ENCODE results near the gene MRPL53. TPM values are rescaled to one million over a fixed set of nuclear protein-coding genes. Genes with fewer than 3 reads are reported as not detected.

Gene MRPL53
- total and polyA plus RNA-seq, 2 of the 13 experiments (the other 11 are each of a cell fraction or from before 2014, with no cell fraction given), result 34.3 to 51.9 TPM

DNA sequence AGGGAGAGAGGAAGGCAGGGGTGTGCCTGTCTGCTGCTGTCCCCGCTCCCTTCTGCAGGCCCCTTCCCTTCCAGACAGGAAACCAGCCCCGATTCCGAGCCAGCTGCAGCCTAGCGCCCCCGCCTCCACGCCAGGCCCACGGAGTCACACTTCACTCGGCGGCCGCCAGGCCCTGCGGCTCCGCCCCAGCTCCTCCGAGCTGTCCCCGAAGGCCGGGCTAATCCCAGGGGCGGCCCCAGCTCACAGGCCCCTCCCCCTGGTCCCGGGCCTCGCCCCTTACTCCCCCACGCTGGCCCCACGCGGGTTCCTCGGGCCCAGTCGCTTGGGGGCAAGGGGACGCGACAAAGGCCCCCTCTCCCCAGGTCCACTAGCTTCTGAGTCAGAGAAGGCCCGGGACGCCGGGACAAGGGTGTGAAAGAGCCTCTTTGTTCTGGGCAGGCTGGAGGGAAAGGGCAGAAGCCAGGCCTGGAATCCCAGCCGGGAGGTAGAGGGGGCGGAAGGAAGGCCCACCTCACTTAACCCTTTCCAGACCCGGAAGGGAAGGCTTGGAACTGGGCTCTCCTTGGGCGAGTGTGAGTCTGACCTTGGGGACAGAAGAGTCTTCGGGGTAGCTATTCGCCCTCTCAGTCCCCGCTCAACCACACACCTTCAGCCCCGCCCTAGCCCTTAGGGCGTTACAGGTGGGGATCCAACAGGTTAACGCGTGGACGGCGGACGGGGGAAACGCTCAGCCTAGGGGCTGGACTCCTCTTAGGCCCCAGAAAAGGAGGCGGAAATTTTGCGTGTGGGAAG lies 31.9 kb downstream of the MRPL53 start (continued):
- TF ChIP-seq, protein P1, sequence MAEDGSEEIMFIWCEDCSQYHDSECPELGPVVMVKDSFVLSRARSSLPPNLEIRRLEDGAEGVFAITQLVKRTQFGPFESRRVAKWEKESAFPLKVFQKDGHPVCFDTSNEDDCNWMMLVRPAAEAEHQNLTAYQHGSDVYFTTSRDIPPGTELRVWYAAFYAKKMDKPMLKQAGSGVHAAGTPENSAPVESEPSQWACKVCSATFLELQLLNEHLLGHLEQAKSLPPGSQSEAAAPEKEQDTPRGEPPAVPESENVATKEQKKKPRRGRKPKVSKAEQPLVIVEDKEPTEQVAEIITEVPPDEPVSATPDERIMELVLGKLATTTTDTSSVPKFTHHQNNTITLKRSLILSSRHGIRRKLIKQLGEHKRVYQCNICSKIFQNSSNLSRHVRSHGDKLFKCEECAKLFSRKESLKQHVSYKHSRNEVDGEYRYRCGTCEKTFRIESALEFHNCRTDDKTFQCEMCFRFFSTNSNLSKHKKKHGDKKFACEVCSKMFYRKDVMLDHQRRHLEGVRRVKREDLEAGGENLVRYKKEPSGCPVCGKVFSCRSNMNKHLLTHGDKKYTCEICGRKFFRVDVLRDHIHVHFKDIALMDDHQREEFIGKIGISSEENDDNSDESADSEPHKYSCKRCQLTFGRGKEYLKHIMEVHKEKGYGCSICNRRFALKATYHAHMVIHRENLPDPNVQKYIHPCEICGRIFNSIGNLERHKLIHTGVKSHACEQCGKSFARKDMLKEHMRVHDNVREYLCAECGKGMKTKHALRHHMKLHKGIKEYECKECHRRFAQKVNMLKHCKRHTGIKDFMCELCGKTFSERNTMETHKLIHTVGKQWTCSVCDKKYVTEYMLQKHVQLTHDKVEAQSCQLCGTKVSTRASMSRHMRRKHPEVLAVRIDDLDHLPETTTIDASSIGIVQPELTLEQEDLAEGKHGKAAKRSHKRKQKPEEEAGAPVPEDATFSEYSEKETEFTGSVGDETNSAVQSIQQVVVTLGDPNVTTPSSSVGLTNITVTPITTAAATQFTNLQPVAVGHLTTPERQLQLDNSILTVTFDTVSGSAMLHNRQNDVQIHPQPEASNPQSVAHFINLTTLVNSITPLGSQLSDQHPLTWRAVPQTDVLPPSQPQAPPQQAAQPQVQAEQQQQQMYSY (CRISPR knock-in tag; IDR thresholded peaks at IDR 0.05), result peak; percentile 94
- TF ChIP-seq ZNF317 (CRISPR knock-in tag; IDR thresholded peaks at IDR 0.05), result peak; percentile 55; the same call in 1 of the 2 replicates
- no peak for TF ChIP-seq ZNF3 (CRISPR knock-in tag; IDR thresholded peaks at IDR 0.05)
- TF ChIP-seq TEAD3 (CRISPR knock-in tag; optimal IDR thresholded peaks at IDR 0.05; ENCODE audit: borderline replicate concordance), result peak; percentile 51
- TF ChIP-seq, protein P2, sequence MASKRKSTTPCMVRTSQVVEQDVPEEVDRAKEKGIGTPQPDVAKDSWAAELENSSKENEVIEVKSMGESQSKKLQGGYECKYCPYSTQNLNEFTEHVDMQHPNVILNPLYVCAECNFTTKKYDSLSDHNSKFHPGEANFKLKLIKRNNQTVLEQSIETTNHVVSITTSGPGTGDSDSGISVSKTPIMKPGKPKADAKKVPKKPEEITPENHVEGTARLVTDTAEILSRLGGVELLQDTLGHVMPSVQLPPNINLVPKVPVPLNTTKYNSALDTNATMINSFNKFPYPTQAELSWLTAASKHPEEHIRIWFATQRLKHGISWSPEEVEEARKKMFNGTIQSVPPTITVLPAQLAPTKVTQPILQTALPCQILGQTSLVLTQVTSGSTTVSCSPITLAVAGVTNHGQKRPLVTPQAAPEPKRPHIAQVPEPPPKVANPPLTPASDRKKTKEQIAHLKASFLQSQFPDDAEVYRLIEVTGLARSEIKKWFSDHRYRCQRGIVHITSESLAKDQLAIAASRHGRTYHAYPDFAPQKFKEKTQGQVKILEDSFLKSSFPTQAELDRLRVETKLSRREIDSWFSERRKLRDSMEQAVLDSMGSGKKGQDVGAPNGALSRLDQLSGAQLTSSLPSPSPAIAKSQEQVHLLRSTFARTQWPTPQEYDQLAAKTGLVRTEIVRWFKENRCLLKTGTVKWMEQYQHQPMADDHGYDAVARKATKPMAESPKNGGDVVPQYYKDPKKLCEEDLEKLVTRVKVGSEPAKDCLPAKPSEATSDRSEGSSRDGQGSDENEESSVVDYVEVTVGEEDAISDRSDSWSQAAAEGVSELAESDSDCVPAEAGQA (IDR thresholded peaks at IDR 0.05; ENCODE audit: low read depth), result no peak
- TF ChIP-seq, protein P2 (CRISPR knock-in tag; IDR thresholded peaks at IDR 0.05; ENCODE audit: borderline replicate concordance), result no peak; the same call in 1 of the 2 replicates
- TF ChIP-seq PAX8 (CRISPR knock-in tag; IDR thresholded peaks at IDR 0.05; ENCODE audit: borderline replicate concordance), result no peak
- TF ChIP-seq, protein P3, sequence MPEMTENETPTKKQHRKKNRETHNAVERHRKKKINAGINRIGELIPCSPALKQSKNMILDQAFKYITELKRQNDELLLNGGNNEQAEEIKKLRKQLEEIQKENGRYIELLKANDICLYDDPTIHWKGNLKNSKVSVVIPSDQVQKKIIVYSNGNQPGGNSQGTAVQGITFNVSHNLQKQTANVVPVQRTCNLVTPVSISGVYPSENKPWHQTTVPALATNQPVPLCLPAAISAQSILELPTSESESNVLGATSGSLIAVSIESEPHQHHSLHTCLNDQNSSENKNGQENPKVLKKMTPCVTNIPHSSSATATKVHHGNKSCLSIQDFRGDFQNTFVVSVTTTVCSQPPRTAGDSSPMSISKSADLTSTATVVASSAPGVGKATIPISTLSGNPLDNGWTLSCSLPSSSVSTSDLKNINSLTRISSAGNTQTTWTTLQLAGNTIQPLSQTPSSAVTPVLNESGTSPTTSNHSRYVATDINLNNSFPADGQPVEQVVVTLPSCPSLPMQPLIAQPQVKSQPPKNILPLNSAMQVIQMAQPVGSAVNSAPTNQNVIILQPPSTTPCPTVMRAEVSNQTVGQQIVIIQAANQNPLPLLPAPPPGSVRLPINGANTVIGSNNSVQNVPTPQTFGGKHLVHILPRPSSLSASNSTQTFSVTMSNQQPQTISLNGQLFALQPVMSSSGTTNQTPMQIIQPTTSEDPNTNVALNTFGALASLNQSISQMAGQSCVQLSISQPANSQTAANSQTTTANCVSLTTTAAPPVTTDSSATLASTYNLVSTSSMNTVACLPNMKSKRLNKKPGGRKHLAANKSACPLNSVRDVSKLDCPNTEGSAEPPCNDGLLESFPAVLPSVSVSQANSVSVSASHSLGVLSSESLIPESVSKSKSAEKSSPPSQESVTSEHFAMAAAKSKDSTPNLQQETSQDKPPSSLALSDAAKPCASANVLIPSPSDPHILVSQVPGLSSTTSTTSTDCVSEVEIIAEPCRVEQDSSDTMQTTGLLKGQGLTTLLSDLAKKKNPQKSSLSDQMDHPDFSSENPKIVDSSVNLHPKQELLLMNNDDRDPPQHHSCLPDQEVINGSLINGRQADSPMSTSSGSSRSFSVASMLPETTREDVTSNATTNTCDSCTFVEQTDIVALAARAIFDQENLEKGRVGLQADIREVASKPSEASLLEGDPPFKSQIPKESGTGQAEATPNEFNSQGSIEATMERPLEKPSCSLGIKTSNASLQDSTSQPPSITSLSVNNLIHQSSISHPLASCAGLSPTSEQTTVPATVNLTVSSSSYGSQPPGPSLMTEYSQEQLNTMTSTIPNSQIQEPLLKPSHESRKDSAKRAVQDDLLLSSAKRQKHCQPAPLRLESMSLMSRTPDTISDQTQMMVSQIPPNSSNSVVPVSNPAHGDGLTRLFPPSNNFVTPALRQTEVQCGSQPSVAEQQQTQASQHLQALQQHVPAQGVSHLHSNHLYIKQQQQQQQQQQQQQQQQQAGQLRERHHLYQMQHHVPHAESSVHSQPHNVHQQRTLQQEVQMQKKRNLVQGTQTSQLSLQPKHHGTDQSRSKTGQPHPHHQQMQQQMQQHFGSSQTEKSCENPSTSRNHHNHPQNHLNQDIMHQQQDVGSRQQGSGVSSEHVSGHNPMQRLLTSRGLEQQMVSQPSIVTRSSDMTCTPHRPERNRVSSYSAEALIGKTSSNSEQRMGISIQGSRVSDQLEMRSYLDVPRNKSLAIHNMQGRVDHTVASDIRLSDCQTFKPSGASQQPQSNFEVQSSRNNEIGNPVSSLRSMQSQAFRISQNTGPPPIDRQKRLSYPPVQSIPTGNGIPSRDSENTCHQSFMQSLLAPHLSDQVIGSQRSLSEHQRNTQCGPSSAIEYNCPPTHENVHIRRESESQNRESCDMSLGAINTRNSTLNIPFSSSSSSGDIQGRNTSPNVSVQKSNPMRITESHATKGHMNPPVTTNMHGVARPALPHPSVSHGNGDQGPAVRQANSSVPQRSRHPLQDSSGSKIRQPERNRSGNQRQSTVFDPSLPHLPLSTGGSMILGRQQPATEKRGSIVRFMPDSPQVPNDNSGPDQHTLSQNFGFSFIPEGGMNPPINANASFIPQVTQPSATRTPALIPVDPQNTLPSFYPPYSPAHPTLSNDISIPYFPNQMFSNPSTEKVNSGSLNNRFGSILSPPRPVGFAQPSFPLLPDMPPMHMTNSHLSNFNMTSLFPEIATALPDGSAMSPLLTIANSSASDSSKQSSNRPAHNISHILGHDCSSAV (CRISPR knock-in tag; IDR thresholded peaks at IDR 0.05; ENCODE audit: borderline replicate concordance), result 0 out of 2 replicates have a peak, but pooled peaks have one; percentile 53
- TF ChIP-seq SNRNP70 (IDR thresholded peaks at IDR 0.05; ENCODE audit: low read depth, low read length), result no peak

Measured in HepG2 (cell line).